DOHH2 (cell line): ENCODE measurements around the gene MOB1A.

ENCODE experiments used
- H3F3A ChIP-seq: fragments of 200-600 bp; sonication (generic), shearing (Covaris generic); 2 replicates; pipeline ENCODE4 v1.6.0; 2016; ENCODE audit warnings: antibody characterized with exemption, mild to moderate bottlenecking; ENCODE audit not compliant: control insufficient read depth, insufficient read depth
- H3K27ac ChIP-seq: fragments of 200-600 bp; sonication (generic); 2 replicates; pipeline ENCODE4 v1.5.1; 2014; ENCODE audit warnings: low read depth, mild to moderate bottlenecking, low read length, moderate library complexity
- H3K27me3 ChIP-seq: fragments of 200-600 bp; sonication (generic); 2 replicates; pipeline ENCODE4 v1.6.1; 2014; ENCODE audit warnings: mild to moderate bottlenecking, low read length, mixed read lengths; ENCODE audit not compliant: control insufficient read depth
- H3K36me3 ChIP-seq: fragments of 200-600 bp; sonication (generic); 2 replicates; pipeline ENCODE4 v1.6.1; 2014; ENCODE audit warnings: mild to moderate bottlenecking, low read length, moderate library complexity, mixed read lengths; ENCODE audit not compliant: control insufficient read depth
- H3K4me1 ChIP-seq: fragments of 200-600 bp; sonication (generic); 2 replicates; pipeline ENCODE4 v1.6.1; 2014; ENCODE audit warnings: mild to moderate bottlenecking, low read length, mixed read lengths; ENCODE audit not compliant: control insufficient read depth
- H3K4me2 ChIP-seq: fragments of 200-600 bp; sonication (generic); 2 replicates; pipeline ENCODE4 v1.6.0; 2014; ENCODE audit warnings: mild to moderate bottlenecking, low read length, moderate library complexity
- H3K4me3 ChIP-seq: fragments of 200-600 bp; sonication (generic); 2 replicates; pipeline ENCODE4 v1.5.1; 2014; ENCODE audit warnings: mild to moderate bottlenecking, low read length, mixed read lengths
- H3K79me2 ChIP-seq: fragments of 200-600 bp; sonication (generic); 2 replicates; pipeline ENCODE4 v1.6.1; 2014; ENCODE audit warnings: mild to moderate bottlenecking, low read length, mixed read lengths; ENCODE audit not compliant: control insufficient read depth
- H3K9me2 ChIP-seq: fragments of 200-600 bp; sonication (generic); replicated peaks from 2 replicates; pipeline ENCODE4 v1.6.1; 2014; ENCODE audit warnings: mild to moderate bottlenecking, low read length, mixed read lengths; ENCODE audit not compliant: control insufficient read depth
- H3K9me3 ChIP-seq: fragments of 200-600 bp; sonication (generic); 2 replicates; pipeline ENCODE4 v1.6.1; 2014; ENCODE audit warnings: antibody characterized with exemption, low read length, mixed read lengths; ENCODE audit not compliant: control insufficient read depth, insufficient read depth
- H4K20me1 ChIP-seq: fragments of 200-600 bp; sonication (generic); 2 replicates; pipeline ENCODE4 v1.6.0; 2014; ENCODE audit warnings: low read depth, mild to moderate bottlenecking, antibody characterized with exemption, low read length, moderate library complexity; ENCODE audit not compliant: control insufficient read depth, insufficient read depth
- EZH2phosphoT487 ChIP-seq: fragments of 200-600 bp; sonication (generic); IDR thresholded peaks from 2 replicates; pipeline ENCODE4 v1.6.1; 2017; ENCODE audit warnings: borderline replicate concordance, mild to moderate bottlenecking, antibody characterized with exemption, low read length, moderate library complexity, mixed read lengths
- TF ChIP-seq, protein P1 (sequence below): fragments of 200-600 bp; sonication (generic); IDR thresholded peaks from one replicate; pipeline ENCODE4 v1.5.1; 2014; ENCODE audit warnings: antibody characterized with exemption, mild to moderate bottlenecking, low read depth, low read length; ENCODE audit not compliant: poor library complexity, severe bottlenecking

Gene MOB1A

GRCh38 chr2:74119339-74119738, 59.3 kb downstream of the MOB1A start:
- no peaks in the 10 kb centered on the region for H3K36me3 ChIP-seq

GRCh38 chr2:74111380-74111779, 67.3 kb downstream of the MOB1A start:
- H4K20me1 ChIP-seq = no peaks in the 10 kb centered on the region
- H3F3A ChIP-seq = no peaks in the 10 kb centered on the region
- H3K4me2 ChIP-seq = no peak overlapping the region
- H3K27ac ChIP-seq = no peak overlapping the region
- no peak overlapping the region for H3K4me3 ChIP-seq
- no peaks in the 10 kb centered on the region for H3K36me3 ChIP-seq
- no peaks in the 10 kb centered on the region for H3K4me1 ChIP-seq
- no peaks in the 10 kb centered on the region for H3K9me3 ChIP-seq
- TF ChIP-seq, protein P1, sequence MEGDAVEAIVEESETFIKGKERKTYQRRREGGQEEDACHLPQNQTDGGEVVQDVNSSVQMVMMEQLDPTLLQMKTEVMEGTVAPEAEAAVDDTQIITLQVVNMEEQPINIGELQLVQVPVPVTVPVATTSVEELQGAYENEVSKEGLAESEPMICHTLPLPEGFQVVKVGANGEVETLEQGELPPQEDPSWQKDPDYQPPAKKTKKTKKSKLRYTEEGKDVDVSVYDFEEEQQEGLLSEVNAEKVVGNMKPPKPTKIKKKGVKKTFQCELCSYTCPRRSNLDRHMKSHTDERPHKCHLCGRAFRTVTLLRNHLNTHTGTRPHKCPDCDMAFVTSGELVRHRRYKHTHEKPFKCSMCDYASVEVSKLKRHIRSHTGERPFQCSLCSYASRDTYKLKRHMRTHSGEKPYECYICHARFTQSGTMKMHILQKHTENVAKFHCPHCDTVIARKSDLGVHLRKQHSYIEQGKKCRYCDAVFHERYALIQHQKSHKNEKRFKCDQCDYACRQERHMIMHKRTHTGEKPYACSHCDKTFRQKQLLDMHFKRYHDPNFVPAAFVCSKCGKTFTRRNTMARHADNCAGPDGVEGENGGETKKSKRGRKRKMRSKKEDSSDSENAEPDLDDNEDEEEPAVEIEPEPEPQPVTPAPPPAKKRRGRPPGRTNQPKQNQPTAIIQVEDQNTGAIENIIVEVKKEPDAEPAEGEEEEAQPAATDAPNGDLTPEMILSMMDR = no peak
- no peak for TF ChIP-seq EZH2phosphoT487
- H3K27me3 ChIP-seq = 0 out of 2 replicates have a peak, but pooled peaks cover 2% of the 10 kb centered on the region
- no peaks in the 10 kb centered on the region for H3K79me2 ChIP-seq
- H3K9me2 ChIP-seq = no peaks in the 10 kb centered on the region

More at GRCh38 chr2:74119339-74119738, 59.3 kb downstream of the MOB1A start:
- Histone ChIP-seq H3K9me2 (no peaks in the 10 kb centered on the region), H3K4me2 (peak overlapping the region; percentile 70), H3K9me3 (peaks cover 7% of the 10 kb centered on the region), H3K4me3 (no peak overlapping the region; the same call in 1 of the 2 replicates), H4K20me1 (no peaks in the 10 kb centered on the region), H3K27ac (no peak overlapping the region), H3K27me3 (0 out of 2 replicates have a peak, but pooled peaks cover 2% of the 10 kb centered on the region), H3F3A (no peaks in the 10 kb centered on the region; the same call in 1 of the 2 replicates), H3K4me1 (peaks cover 9% of the 10 kb centered on the region), H3K79me2 (no peaks in the 10 kb centered on the region)
- no peak for TF ChIP-seq EZH2phosphoT487
- TF ChIP-seq, protein P1 = no peak

- no peaks in the 10 kb centered on the region for H3K79me2 ChIP-seq
- H3K36me3 ChIP-seq = no peaks in the 10 kb centered on the region
- H3F3A ChIP-seq = no peaks in the 10 kb centered on the region
- H3K9me2 ChIP-seq = no peaks in the 10 kb centered on the region
- no peak overlapping the region for H3K27ac ChIP-seq
- no peaks in the 10 kb centered on the region for H3K9me3 ChIP-seq
- H3K4me3 ChIP-seq = no peak overlapping the region
- H3K4me1 ChIP-seq = no peaks in the 10 kb centered on the region
- H3K27me3 ChIP-seq = no peaks in the 10 kb centered on the region
- no peak overlapping the region for H3K4me2 ChIP-seq
- TF ChIP-seq, protein P1 = no peak
- TF ChIP-seq EZH2phosphoT487 = no peak
- no peaks in the 10 kb centered on the region for H4K20me1 ChIP-seq
Measured at GRCh38 chr2:74110537-74110936, 68.1 kb downstream of the MOB1A start.

- Histone ChIP-seq H3K9me2 (no peaks in the 10 kb centered on the region), H3K9me3 (no peaks in the 10 kb centered on the region), H3K79me2 (no peaks in the 10 kb centered on the region), H3F3A (no peaks in the 10 kb centered on the region), H4K20me1 (no peaks in the 10 kb centered on the region), H3K27ac (no peak overlapping the region), H3K27me3 (no peaks in the 10 kb centered on the region), H3K4me3 (no peak overlapping the region), H3K4me2 (no peak overlapping the region), H3K36me3 (no peaks in the 10 kb centered on the region; the same call in 1 of the 2 replicates), H3K4me1 (no peaks in the 10 kb centered on the region)
- no peak for TF ChIP-seq EZH2phosphoT487
- TF ChIP-seq, protein P1 = no peak
Measured at GRCh38 chr2:74109551-74109950, 69.1 kb downstream of the MOB1A start.
